Measurements from ENCODE around the gene C1orf52. TPM values are rescaled to one million over a fixed set of nuclear protein-coding genes. Genes with fewer than 3 reads are reported as not detected.

C1orf52 gene
- total and polyA plus RNA-seq, 8 donors = 8.0 to 16.7 (median 10.2) TPM

GRCh38 chr1:85276215-85276977, 16.9 kb upstream of the C1orf52 start, which contains the start of gene BCL10:
BCL10 (minus strand) TSS chr1:85276632; CDS start chr1:85276352, 280 bp downstream.
- H3K27ac ChIP-seq = peak within 1 kb of the TSS; percentile 91 to 97 (median 94)
- no peaks in the 10 kb centered on the region for H3K27me3 ChIP-seq
- no peaks in the 10 kb centered on the region for H3K9me3 ChIP-seq
- peak; percentile 93 to 96 (median 96) for ATAC-seq
- peak; percentile 98 to 99 (median 98) for DNase-seq
- TF ChIP-seq, protein P1, sequence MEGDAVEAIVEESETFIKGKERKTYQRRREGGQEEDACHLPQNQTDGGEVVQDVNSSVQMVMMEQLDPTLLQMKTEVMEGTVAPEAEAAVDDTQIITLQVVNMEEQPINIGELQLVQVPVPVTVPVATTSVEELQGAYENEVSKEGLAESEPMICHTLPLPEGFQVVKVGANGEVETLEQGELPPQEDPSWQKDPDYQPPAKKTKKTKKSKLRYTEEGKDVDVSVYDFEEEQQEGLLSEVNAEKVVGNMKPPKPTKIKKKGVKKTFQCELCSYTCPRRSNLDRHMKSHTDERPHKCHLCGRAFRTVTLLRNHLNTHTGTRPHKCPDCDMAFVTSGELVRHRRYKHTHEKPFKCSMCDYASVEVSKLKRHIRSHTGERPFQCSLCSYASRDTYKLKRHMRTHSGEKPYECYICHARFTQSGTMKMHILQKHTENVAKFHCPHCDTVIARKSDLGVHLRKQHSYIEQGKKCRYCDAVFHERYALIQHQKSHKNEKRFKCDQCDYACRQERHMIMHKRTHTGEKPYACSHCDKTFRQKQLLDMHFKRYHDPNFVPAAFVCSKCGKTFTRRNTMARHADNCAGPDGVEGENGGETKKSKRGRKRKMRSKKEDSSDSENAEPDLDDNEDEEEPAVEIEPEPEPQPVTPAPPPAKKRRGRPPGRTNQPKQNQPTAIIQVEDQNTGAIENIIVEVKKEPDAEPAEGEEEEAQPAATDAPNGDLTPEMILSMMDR (IDR thresholded peaks at IDR 0.05) = no peak
- intact Hi-C loops (cut with DNase I) = no loop called here
- WGBS, 2 donors = 0% methylated on average over 58 to 78 of the region's 78 CpGs
- H3K36me3 ChIP-seq = no peaks in the 10 kb centered on the region
- no peak for FAIRE-seq
- peaks cover 18 to 28% (median 25%) of the 10 kb centered on the region in 3 donors for H3K4me1 ChIP-seq
- H3K4me3 ChIP-seq = peak within 1 kb of the TSS; percentile 47 to 97 (median 69)

GRCh38 chr1:85275701-85276214, 16.3 kb upstream of the C1orf52 start:
- Histone ChIP-seq H3K9me3 (no peaks in the 10 kb centered on the region), H3K4me3 (peak overlapping the region; percentile 47 to 97 (median 69)), H3K27ac (peak overlapping the region; percentile 91 to 97 (median 94)), H3K27me3 (no peaks in the 10 kb centered on the region), H3K4me1 (peaks cover 19 to 30% (median 29%) of the 10 kb centered on the region in 3 donors), H3K36me3 (peaks cover 0 to 2% (median 0%) of the 10 kb centered on the region in 3 donors)
- no peak for FAIRE-seq
- DNase-seq = no peak
- TF ChIP-seq, protein P1 (IDR thresholded peaks at IDR 0.05) = no peak
- peak in 3 of 4 donors; percentile 0 to 43 (median 1) for ATAC-seq
- WGBS, 2 donors = 0 to 1% methylated on average over 13 of the region's 13 CpGs
- intact Hi-C loops (cut with DNase I) = no loop called here

DNA sequence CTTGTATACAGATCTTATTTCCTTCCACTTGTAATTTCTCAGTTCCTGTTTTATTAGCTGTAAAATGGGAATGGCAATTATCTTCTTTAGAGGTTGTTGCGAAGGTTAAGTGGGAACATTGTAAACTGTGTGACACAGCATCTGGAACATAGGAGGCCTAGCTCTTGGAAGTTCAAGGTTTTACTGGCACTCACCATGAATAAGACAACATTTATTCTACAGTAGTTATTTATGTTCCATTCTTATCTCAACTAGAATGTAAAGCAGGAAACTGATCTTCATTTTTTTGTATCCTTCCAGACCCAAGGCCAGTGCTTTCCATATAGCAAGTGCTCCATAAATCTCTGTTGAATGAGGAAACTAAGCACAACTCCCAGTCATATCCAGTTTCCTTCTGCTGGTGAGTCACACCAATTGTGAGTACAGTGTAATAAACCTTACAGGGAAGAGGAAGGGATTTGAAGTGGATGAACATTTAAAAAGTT, 15.5 kb upstream of the C1orf52 start:
- Histone ChIP-seq H3K9me3 (no peaks in the 10 kb centered on the region), H3K36me3 (peaks cover 0 to 9% (median 6%) of the 10 kb centered on the region in 3 donors), H3K27me3 (no peaks in the 10 kb centered on the region), H3K4me3 (peak overlapping the region in 3 of 4 donors; percentile 60 to 97 (median 78)), H3K4me1 (peaks cover 22 to 37% (median 36%) of the 10 kb centered on the region in 3 donors), H3K27ac (peak overlapping the region in 3 of 4 donors; percentile 92 to 97 (median 95))
- FAIRE-seq = peak; percentile 71
- peak in 3 of 4 donors; percentile 8 to 47 (median 19) for ATAC-seq
- TF ChIP-seq, protein P1 (IDR thresholded peaks at IDR 0.05) = no peak
- intact Hi-C loops (cut with DNase I) = no loop called here
- no peak for DNase-seq
- WGBS, 2 donors = 21 to 38% methylated on average over 1 of the region's 1 CpG

- TF ChIP-seq, protein P1 (IDR thresholded peaks at IDR 0.05) = no peak
- H3K4me3 ChIP-seq = no peak overlapping the region
- peaks cover 25 to 44% (median 39%) of the 10 kb centered on the region in 3 donors for H3K4me1 ChIP-seq
- peaks cover 0 to 20% (median 6%) of the 10 kb centered on the region in 3 donors for H3K36me3 ChIP-seq
- no peaks in the 10 kb centered on the region for H3K9me3 ChIP-seq
- no peak for ATAC-seq
- no peak for FAIRE-seq
- no peak for DNase-seq
- H3K27ac ChIP-seq = no peak overlapping the region
- H3K27me3 ChIP-seq = no peaks in the 10 kb centered on the region
- intact Hi-C loops (cut with DNase I) = no loop called here
Observed at GRCh38 chr1:85273397-85273796, 13.9 kb upstream of the C1orf52 start.

Data from pancreas (tissue), 10 donors.